ENCODE data around the gene ATP2B2. TPM values are rescaled to one million over a fixed set of nuclear protein-coding genes. Genes with fewer than 3 reads are reported as not detected.

ATP2B2 gene
- total and polyA plus RNA-seq, 9 of the 15 experiments (the other 6 are each of a cell fraction or from before 2014, with no cell fraction given), result 0.06 TPM; not detected in 8

DNA sequence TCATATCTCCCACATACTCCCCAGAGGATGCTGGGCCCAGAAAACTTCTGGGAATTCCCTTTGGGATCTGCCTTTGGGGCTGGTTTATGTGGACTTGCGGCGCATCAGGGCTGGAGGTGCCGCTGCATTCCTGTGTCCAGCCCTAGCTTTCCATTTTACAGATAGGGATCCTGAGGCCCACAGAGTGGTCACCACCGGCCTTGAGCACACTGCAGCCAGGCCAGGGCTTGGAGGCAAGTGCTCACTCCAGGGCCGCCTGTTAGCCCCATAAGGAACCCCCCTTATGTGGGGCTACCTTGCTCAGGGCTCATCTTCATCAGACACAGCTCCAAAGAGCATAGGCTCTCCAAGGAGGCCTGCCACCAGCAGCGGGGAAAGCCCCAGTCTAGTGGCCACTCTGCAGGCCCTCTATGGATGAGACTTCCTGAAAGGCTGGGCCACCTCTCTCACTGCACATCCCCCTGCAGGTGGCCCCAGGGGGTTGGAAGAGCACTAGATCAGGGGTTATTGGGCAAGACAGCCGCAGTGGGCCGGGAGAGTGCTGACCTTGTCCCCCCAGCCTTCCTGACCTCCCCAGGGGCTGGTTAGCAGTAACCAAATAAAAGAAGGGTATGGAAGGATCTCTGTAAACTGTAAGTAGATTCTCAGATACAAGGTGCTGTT lies 9.2 kb upstream of the ATP2B2 start:
- Histone ChIP-seq H3K27me3 (ENCODE audit: control insufficient read depth in 2 of 2, insufficient read depth in 2 of 2, low read length in 2 of 2) (peaks cover 17 to 52% of the 10 kb centered on the region in 2 experiments), H3K9ac (ENCODE audit: insufficient read depth in 1 of 2, low read depth in 2 of 2, low read length in 2 of 2) (no peak overlapping the region), H3K4me1 (replicated peaks in 1 of 2; ENCODE audit: control insufficient read depth in 2 of 2, insufficient read depth in 2 of 2, low read length in 2 of 2) (no peaks in the 10 kb centered on the region; a peak in 1 of 5 replicates), H3K36me3 (ENCODE audit: control insufficient read depth, insufficient read depth, low read length) (no peaks in the 10 kb centered on the region), H3K9me1 (ENCODE audit: control insufficient read depth, insufficient read depth, low read length) (no peaks in the 10 kb centered on the region), H3K4me3 (no peak overlapping the region), H2AFZ (ENCODE audit: low read depth, low read length) (no peak overlapping the region), H4K20me1 (replicated peaks; ENCODE audit: control insufficient read depth, insufficient read depth, low read length) (peaks cover 21% of the 10 kb centered on the region; the same call in 1 of the 2 replicates), H3K79me2 (ENCODE audit: control insufficient read depth, insufficient read depth, low read length) (no peaks in the 10 kb centered on the region), H3K27ac (ENCODE audit: extremely low read depth, low read depth, low read length) (no peak overlapping the region), H3K4me2 (ENCODE audit: insufficient read depth, low read length) (no peak overlapping the region), H3K9me3 (replicated peaks; ENCODE audit: control insufficient read depth, insufficient read depth, low read depth, low read length) (no peaks in the 10 kb centered on the region)
- ATAC-seq, result peak; percentile 28; the same call in 2 of the 3 replicates
- WGBS (ENCODE audit: insufficient coverage, low coverage, missing lambda C conversion rate), result 0% methylated on average over 8 of the region's 8 CpGs
- in situ Hi-C loops (cut with MboI) (no loop called here), intact Hi-C loops (cut with micrococcal nuclease) (no loop called here)
- no peak for FAIRE-seq
- ChIA-PET POLR2A (interaction anchor here (0.5 to 1.0 kb wide), 3 partner anchors 11 to 156 kb away, joined by 3 to 4 read pairs (median 3); no protein-coding TSS in a partner anchor), CTCF (ENCODE audit: low intra/inter-chr PET ratio) (interaction anchor here (0.6 kb wide), 1 partner anchor 170 kb away, joined by 3 read pairs; no protein-coding TSS in a partner anchor)
- DNase-seq (ENCODE audit: extremely low read depth in 1 of 4, low spot score in 3 of 4), result no peak
- BruUV-seq (replicated peaks), result no TSS peak
- TF ChIP-seq BRF1 (IDR thresholded peaks at IDR 0.05; ENCODE audit: borderline replicate concordance, extremely low read depth, insufficient read length), result no peak
- TF ChIP-seq RCOR1 (IDR thresholded peaks at IDR 0.05; ENCODE audit: borderline replicate concordance in 1 of 2, low read depth in 2 of 2, low read length in 2 of 2), result no peak
- TF ChIP-seq ZNF253 (CRISPR knock-in tag; conservative IDR thresholded peaks at IDR 0.05), result no peak
- TF ChIP-seq, protein P1, sequence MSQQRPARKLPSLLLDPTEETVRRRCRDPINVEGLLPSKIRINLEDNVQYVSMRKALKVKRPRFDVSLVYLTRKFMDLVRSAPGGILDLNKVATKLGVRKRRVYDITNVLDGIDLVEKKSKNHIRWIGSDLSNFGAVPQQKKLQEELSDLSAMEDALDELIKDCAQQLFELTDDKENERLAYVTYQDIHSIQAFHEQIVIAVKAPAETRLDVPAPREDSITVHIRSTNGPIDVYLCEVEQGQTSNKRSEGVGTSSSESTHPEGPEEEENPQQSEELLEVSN (IDR thresholded peaks at IDR 0.05; ENCODE audit: borderline replicate concordance in 1 of 2, extremely low read depth in 1 of 2, insufficient read depth in 1 of 2, insufficient read length in 1 of 2, low read depth in 1 of 2, low read length in 1 of 2, poor library complexity in 1 of 2, severe bottlenecking in 1 of 2), result no peak
- no peak for TF ChIP-seq ZNF274 (IDR thresholded peaks at IDR 0.05; ENCODE audit: borderline replicate concordance, low read depth, low read length)
- TF ChIP-seq KAT7 (CRISPR knock-in tag; IDR thresholded peaks at IDR 0.05; ENCODE audit: borderline replicate concordance), result no peak
- TF ChIP-seq, protein P2, sequence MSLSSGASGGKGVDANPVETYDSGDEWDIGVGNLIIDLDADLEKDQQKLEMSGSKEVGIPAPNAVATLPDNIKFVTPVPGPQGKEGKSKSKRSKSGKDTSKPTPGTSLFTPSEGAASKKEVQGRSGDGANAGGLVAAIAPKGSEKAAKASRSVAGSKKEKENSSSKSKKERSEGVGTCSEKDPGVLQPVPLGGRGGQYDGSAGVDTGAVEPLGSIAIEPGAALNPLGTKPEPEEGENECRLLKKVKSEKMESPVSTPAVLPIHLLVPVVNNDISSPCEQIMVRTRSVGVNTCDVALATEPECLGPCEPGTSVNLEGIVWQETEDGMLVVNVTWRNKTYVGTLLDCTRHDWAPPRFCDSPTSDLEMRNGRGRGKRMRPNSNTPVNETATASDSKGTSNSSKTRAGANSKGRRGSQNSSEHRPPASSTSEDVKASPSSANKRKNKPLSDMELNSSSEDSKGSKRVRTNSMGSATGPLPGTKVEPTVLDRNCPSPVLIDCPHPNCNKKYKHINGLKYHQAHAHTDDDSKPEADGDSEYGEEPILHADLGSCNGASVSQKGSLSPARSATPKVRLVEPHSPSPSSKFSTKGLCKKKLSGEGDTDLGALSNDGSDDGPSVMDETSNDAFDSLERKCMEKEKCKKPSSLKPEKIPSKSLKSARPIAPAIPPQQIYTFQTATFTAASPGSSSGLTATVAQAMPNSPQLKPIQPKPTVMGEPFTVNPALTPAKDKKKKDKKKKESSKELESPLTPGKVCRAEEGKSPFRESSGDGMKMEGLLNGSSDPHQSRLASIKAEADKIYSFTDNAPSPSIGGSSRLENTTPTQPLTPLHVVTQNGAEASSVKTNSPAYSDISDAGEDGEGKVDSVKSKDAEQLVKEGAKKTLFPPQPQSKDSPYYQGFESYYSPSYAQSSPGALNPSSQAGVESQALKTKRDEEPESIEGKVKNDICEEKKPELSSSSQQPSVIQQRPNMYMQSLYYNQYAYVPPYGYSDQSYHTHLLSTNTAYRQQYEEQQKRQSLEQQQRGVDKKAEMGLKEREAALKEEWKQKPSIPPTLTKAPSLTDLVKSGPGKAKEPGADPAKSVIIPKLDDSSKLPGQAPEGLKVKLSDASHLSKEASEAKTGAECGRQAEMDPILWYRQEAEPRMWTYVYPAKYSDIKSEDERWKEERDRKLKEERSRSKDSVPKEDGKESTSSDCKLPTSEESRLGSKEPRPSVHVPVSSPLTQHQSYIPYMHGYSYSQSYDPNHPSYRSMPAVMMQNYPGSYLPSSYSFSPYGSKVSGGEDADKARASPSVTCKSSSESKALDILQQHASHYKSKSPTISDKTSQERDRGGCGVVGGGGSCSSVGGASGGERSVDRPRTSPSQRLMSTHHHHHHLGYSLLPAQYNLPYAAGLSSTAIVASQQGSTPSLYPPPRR (CRISPR knock-in tag; IDR thresholded peaks at IDR 0.05; ENCODE audit: borderline replicate concordance), result no peak
- TF ChIP-seq, protein P3, sequence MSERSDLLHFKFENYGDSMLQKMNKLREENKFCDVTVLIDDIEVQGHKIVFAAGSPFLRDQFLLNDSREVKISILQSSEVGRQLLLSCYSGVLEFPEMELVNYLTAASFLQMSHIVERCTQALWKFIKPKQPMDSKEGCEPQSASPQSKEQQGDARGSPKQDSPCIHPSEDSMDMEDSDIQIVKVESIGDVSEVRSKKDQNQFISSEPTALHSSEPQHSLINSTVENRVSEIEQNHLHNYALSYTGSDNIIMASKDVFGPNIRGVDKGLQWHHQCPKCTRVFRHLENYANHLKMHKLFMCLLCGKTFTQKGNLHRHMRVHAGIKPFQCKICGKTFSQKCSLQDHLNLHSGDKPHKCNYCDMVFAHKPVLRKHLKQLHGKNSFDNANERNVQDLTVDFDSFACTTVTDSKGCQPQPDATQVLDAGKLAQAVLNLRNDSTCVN (CRISPR knock-in tag; IDR thresholded peaks at IDR 0.05), result no peak
- TF ChIP-seq, protein P4, sequence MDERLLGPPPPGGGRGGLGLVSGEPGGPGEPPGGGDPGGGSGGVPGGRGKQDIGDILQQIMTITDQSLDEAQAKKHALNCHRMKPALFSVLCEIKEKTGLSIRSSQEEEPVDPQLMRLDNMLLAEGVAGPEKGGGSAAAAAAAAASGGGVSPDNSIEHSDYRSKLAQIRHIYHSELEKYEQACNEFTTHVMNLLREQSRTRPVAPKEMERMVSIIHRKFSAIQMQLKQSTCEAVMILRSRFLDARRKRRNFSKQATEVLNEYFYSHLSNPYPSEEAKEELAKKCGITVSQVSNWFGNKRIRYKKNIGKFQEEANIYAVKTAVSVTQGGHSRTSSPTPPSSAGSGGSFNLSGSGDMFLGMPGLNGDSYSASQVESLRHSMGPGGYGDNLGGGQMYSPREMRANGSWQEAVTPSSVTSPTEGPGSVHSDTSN (CRISPR knock-in tag; IDR thresholded peaks at IDR 0.05; ENCODE audit: low read depth), result no peak
- TF ChIP-seq, protein P4 (tag; conservative IDR thresholded peaks at IDR 0.05; ENCODE audit: low read depth), result no peak
